Stimulated activated naive CD8-positive, alpha-beta T cell treated with anti-CD3 and anti-CD28 coated beads, Interleukin-15, amount 100 ng/mL, for 72 hours (primary cell): Measurements from ENCODE around the gene SLC34A1.
A peak's percentile ranks its signal among the peaks of the same experiment; 100 is the strongest.
"Not testable (repeated sequence)": the region's sequence is repeated elsewhere in the genome, so short reads cannot be mapped to it uniquely, and the experiment has no call there.

ENCODE experiments used
- ATAC-seq: fragments of 150-1000 bp; cut with Tn5 transposase; 2 replicates; pipeline ENCODE4 v1.10.0; 2021; ENCODE audit warnings: mild to moderate bottlenecking, moderate library complexity
- DNase-seq, 2 donors: peaks; one replicate each; pipeline ENCODE4 v3.0.0; 2021 to 2022
- H3K27ac Mint-ChIP-seq, 2 donors: one replicate each; pipeline ENCODE4 v1.8.0; 2022; ENCODE audit warnings: mild to moderate bottlenecking in 2 of 2, mixed read lengths in 2 of 2, moderate library complexity in 2 of 2
- H3K27me3 Mint-ChIP-seq: one replicate; pipeline ENCODE4 v1.8.0; 2022; ENCODE audit warnings: mixed read lengths
- H3K4me1 Mint-ChIP-seq: one replicate; pipeline ENCODE4 v1.8.0; 2022; ENCODE audit warnings: mild to moderate bottlenecking, mixed read lengths
- H3K4me3 Mint-ChIP-seq, 2 donors: one replicate each; pipeline ENCODE4 v1.8.0; 2022; ENCODE audit warnings: mild to moderate bottlenecking in 2 of 2, mixed read lengths in 2 of 2, moderate library complexity in 1 of 2
- H3K9me3 Mint-ChIP-seq, 2 donors: one replicate each; pipeline ENCODE4 v1.8.0; 2022; ENCODE audit warnings: mixed read lengths in 2 of 2

Gene SLC34A1, protein sequence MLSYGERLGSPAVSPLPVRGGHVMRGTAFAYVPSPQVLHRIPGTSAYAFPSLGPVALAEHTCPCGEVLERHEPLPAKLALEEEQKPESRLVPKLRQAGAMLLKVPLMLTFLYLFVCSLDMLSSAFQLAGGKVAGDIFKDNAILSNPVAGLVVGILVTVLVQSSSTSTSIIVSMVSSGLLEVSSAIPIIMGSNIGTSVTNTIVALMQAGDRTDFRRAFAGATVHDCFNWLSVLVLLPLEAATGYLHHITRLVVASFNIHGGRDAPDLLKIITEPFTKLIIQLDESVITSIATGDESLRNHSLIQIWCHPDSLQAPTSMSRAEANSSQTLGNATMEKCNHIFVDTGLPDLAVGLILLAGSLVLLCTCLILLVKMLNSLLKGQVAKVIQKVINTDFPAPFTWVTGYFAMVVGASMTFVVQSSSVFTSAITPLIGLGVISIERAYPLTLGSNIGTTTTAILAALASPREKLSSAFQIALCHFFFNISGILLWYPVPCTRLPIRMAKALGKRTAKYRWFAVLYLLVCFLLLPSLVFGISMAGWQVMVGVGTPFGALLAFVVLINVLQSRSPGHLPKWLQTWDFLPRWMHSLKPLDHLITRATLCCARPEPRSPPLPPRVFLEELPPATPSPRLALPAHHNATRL

DNA sequence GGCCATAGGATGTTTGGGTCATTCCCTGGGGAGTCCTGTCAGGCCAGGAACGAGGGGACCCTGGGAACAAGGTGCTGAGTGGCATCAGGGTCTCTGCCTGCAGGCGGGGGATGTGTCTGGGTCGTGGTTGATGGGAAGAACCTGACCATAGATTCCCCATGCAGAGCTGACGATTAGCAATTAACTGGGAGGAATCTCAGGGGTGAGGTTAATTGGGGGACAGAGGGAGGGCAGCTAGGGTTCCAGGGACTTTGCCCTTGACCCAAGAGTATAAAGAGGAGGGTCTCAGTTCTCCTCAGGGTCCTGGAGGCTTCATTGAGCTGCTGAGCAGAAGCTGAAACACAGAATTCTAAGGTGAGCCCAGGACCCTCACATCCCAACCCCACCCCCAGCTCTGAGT, at the start of gene SLC34A1:
TSS of gene SLC34A1 (plus strand) at position 301 of the 400 bp plus-strand sequence. CDS start 1,308 bp downstream, outside the sequence.
- H3K9me3 Mint-ChIP-seq, result no peaks in the 10 kb centered on the region
- no peak within 1 kb of the TSS for H3K4me3 Mint-ChIP-seq
- ATAC-seq (no peak), DNase-seq (no peak)
- peaks cover 69% of the 10 kb centered on the region for H3K4me1 Mint-ChIP-seq
- H3K27me3 Mint-ChIP-seq, result no peaks in the 10 kb centered on the region
- peak within 1 kb of the TSS; percentile 52 to 61 for H3K27ac Mint-ChIP-seq

DNA sequence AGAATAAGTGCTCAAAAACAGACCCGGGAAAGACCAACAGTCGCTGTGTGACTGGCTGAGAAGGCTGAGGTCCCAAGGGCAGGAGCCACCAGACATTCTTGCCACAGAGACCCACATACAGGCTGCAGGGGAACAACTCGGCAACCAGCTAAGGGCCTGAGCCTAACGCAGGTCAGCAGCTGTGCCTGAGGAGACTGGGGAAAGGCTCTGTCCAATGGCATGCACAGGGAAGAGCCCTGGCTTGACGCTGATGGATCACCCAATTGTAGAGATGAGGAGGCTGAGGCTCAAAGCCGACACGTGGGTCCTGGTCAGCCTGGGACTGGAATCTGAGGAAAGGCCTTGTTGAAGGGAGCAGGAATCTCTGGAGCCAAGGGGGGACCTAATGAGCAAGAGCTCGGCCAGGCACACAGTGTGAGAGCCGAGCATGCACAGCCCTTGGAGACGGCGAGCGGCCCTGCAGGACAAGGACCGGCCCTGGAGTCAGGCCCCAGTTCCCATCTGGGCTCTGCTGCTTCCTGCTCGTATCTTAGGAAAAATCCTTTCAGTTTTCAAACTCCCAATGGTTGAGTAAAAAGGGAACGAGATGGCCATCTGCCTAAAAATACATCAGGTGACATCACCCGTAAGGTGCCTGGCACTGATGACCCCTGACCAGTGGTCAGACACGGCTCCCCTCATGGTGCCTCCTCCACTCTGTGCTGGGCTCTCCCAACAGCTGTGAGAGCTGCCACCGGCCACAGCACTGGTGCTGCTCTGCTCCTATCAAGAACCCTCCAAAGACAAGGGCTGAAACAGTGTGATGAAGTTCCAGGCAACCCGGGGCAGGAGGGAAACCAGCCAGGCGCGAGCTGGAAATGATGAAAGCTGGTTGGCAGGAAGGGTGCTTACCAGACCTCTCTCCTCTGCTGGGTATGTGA, 49.2 kb upstream of the SLC34A1 start:
- no peaks in the 10 kb centered on the region for H3K9me3 Mint-ChIP-seq
- DNase-seq, result no peak
- no peak overlapping the region for H3K27ac Mint-ChIP-seq
- H3K4me1 Mint-ChIP-seq, result peaks cover 37% of the 10 kb centered on the region
- ATAC-seq, result no peak
- H3K27me3 Mint-ChIP-seq, result no peaks in the 10 kb centered on the region
- no peak overlapping the region for H3K4me3 Mint-ChIP-seq

DNA sequence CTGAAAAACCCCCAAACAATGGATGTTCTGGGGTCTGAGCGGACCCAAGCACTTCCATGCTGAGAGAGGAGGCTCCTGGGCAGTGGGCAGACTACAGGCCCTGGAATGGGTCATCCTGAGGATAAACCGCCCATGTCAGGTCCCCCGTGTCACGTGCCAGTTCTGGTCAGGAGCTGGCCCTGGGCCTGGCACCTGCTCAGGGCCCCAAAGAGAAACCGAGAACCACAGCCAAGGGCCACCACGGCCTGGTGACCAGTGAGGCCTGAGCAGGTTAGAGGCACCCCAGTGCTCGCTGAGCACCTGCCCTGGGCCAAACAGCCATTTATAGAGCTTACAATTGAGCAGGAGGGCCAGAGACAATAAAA, 48.6 kb upstream of the SLC34A1 start:
- H3K27ac Mint-ChIP-seq, result no peak overlapping the region
- peaks cover 40% of the 10 kb centered on the region for H3K4me1 Mint-ChIP-seq
- no peak for ATAC-seq
- H3K27me3 Mint-ChIP-seq, result no peaks in the 10 kb centered on the region
- DNase-seq, result no peak
- H3K4me3 Mint-ChIP-seq, result no peak overlapping the region
- no peaks in the 10 kb centered on the region for H3K9me3 Mint-ChIP-seq

DNA sequence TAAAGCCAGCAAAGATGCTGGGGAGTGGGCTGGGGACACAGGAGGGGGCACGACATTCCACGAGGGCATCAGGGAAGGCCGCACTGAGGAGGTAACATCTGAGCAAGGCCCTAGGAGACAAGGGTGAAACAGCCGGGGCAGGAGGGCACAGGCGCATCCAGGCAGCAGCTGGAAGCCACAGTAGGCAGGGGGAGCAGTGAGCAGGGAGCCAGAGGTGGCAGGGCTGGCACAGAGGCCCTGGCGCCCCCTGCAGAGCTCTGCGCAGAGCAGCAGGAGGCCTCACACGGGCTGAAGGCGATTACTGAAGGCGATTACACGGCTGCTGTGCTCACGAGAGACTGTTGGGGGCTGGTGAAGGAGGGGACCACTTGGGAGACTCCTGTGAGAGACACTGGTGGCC, 48.1 kb upstream of the SLC34A1 start:
- DNase-seq, result peak; percentile 35 to 56
- peak; percentile 89 for ATAC-seq
- Mint-ChIP-seq H3K27ac (no peak overlapping the region), H3K4me1 (peaks cover 38% of the 10 kb centered on the region), H3K4me3 (no peak overlapping the region), H3K9me3 (no peaks in the 10 kb centered on the region), H3K27me3 (no peaks in the 10 kb centered on the region)

DNA sequence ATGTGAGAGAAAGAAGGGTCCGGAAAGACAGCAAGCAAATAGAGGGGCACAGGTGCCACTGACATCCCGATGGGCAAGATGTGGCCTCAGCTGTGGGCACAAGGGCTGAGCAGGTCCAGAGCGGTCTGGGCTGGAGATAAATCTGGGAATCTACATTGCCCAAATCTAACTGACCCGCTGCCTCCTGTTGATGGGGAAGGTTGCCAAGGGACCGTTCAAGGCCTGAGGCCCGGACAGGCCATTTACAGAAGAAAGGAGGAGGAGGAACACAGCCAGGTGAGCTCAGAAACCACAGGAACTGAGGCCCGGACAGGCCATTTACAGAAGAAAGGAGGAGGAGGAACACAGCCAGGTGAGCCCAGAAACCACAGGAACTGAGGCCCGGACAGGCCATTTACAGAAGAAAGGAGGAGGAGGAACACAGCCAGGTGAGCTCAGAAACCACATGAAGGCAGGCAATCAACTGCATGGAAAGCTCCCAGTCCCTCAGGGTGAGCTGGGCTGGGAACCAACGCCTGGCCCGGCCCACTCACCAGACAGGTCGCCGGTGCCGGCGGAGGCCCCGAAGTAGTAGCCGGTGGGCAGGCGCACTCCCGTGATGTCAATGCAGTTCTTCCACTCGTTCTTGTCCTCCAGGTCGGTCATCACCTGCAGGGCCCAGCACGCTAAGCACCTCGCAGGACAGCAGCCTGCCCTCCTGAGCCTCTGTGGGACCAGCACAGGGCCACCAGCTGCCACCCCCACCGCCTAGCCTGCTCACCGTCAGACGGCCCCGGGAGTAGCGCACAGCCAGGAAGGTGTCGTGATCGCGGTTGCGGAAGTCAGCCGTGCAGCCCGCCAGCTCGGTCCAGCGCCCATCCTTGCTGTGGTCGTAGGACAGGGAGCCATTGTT, 47.4 kb upstream of the SLC34A1 start:
- ATAC-seq (no peak), DNase-seq (no peak)
- H3K27ac Mint-ChIP-seq, result peak overlapping the region in 1 of 2 donors; percentile 91

DNA sequence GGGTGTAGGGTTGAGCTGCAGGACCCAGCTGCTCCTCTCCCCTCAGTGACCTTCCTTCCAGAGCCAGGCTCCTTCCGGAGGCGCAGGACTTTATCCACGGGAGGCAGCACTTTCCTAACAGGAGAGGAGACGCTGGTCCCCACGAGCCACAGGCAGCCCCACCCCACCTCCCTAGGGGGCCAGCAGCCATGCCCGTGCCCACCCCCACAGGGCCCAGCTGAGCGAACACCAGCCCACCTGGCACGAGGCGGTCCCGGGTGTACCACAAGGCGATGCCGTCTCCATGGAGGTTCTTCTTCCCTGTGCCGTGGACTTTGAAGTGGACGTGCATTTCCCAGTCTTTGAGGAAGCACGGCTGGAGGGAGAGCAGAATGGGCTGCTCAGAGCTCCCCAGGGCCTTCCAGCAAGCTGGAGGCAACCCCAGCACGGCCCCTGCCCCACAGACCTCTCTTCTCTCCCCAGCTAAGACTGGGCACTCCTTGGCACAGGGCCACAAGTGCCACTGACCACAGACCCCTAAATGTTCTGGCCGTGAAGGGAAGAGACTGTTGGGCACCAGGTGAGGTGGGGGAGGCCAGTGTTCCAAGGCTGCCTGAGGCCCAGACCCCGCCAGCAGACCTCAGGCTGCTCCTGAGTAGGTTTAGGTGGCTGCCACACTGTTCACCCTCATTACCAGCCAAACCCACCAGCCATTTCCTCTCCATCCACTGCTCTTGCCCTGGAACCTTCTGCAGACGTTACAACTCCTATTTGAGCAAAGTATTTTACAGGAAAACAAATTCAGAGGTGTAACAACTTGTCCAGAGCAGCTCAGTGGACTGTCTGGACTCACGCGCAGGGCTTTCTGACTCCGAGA, 45.8 kb upstream of the SLC34A1 start:
- ATAC-seq (no peak), DNase-seq (no peak)
- H3K4me3 Mint-ChIP-seq, result no peak overlapping the region
- no peaks in the 10 kb centered on the region for H3K9me3 Mint-ChIP-seq
- H3K27ac Mint-ChIP-seq, result no peak overlapping the region
- peaks cover 32% of the 10 kb centered on the region for H3K4me1 Mint-ChIP-seq
- no peaks in the 10 kb centered on the region for H3K27me3 Mint-ChIP-seq

More for the DNA sequence above, 47.4 kb upstream of the SLC34A1 start:
- H3K4me3 Mint-ChIP-seq, result no peak overlapping the region
- no peaks in the 10 kb centered on the region for H3K27me3 Mint-ChIP-seq
- H3K9me3 Mint-ChIP-seq, result no peaks in the 10 kb centered on the region
- peaks cover 37% of the 10 kb centered on the region for H3K4me1 Mint-ChIP-seq

DNA sequence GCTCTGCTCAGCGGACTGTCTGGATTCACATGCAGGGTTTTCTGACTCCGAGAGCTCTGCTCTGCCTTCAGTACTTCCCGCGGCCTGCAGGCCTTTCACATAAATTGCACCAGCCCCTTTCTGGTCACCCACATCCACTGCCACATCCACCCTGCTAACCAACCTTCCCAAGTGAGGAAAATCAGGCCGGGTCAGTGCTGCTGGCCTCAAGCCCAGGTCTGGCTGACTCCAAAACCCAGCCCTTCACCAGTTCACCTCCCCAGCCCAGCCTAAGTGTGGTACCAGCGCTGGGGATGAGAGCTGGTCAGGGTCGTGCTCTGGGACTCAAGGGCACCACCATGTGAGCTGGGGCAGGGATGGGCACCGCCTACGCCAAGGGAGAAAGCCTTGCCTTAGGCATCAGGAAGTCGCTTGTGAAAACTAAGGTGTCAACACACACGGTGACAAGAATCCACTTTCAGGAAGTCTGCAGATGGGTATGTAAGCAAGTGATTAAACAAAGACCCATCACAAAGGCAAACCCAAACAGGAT, 45.1 kb upstream of the SLC34A1 start:
- no peak overlapping the region for H3K27ac Mint-ChIP-seq
- no peak for ATAC-seq
- no peaks in the 10 kb centered on the region for H3K9me3 Mint-ChIP-seq
- no peaks in the 10 kb centered on the region for H3K27me3 Mint-ChIP-seq
- H3K4me1 Mint-ChIP-seq, result peaks cover 35% of the 10 kb centered on the region
- H3K4me3 Mint-ChIP-seq, result no peak overlapping the region
- DNase-seq, result no peak

DNA sequence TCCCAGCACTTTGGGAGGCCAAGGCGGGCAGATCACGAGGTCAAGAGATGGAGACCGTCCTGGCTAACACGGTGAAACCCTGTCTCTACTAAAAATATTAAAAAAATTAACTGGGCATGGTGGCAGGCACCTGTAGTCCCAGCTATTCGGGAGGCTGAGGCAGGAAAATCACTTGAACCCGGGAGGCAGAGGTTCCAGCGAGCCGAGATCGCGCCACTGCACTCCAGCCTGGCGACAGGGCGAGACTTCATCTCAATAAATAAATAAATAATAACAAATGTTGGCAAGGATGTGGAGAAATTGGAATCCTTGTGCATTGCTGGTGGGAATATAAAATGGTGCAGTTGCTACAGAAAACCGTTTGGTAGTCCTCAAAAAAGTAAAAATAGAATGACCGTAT, 41.2 kb upstream of the SLC34A1 start:
- H3K4me1 Mint-ChIP-seq, result peaks cover 42% of the 10 kb centered on the region
- not testable (repeated sequence) for H3K27me3 Mint-ChIP-seq, H3K27ac Mint-ChIP-seq, DNase-seq, ATAC-seq, H3K4me3 Mint-ChIP-seq, H3K9me3 Mint-ChIP-seq

DNA sequence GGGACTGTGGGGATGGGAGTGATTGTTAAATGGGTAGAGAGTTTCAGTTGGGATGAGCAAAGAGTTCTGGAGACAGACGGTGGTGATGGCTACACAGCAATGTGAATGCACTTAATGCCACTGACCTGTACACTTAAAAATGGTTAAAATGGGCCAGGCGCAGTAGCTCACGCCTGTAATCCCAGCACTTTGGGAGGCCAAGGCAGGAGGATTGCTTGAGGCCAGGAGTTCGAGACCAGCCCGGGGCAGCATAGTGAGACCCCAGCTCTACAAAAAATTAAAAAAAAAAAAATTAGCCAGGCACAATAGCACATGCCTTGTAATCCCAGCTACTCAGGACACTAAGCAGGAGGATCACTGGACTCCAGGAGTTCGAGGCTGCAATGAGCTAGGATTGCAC, 40.5 kb upstream of the SLC34A1 start:
- Mint-ChIP-seq H3K9me3 (no peaks in the 10 kb centered on the region), H3K4me1 (peaks cover 47% of the 10 kb centered on the region), H3K27me3 (no peaks in the 10 kb centered on the region), H3K27ac (peak overlapping the region in 1 of 2 donors; percentile 28), H3K4me3 (no peak overlapping the region)
- DNase-seq (no peak), ATAC-seq (no peak)

DNA sequence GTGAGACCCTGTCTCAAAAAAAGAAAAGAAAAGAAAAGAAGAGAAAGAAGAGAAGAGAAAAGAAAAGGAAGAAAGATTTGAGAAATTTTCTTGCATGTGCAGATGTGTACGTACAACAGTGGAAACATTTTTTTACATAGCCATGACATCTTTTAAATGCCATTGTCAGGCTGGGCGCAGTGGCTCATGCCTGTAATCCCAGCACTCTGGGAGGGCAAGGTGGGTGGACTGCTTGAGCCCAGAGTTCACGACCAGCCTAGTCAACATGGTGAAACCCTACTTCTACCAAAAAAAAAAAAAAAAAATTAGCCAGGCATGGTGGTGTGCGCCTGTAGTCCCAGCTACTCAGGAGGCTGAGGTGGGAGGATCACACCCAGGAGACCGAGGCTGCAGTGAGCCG, 39.3 kb upstream of the SLC34A1 start:
- H3K4me1 Mint-ChIP-seq, result peaks cover 51% of the 10 kb centered on the region
- no peaks in the 10 kb centered on the region for H3K27me3 Mint-ChIP-seq
- ATAC-seq, result no peak
- DNase-seq, result no peak
- H3K9me3 Mint-ChIP-seq, result no peaks in the 10 kb centered on the region
- H3K4me3 Mint-ChIP-seq, result no peak overlapping the region
- H3K27ac Mint-ChIP-seq, result no peak overlapping the region

DNA sequence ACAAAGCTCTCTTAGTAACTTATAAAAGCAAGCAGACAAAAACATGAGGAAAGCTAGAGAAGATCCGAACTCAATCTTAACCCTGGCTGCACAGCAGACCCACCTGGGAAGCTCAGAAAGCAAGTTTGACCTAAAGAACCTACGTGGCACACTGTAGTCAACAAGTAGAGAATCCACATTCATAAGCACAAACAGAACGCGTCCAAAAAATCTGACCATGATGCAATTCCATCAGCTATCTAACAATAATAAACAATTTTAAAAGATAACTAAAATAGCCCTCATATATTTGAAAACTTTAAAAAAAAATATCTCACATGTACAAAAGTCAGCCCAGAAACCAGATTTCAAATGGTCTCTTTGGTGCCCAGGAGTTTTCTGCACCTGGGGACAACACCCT, 37.4 kb upstream of the SLC34A1 start:
- Mint-ChIP-seq H3K4me1 (peaks cover 49% of the 10 kb centered on the region), H3K27me3 (no peaks in the 10 kb centered on the region), H3K4me3 (no peak overlapping the region), H3K27ac (no peak overlapping the region), H3K9me3 (no peaks in the 10 kb centered on the region)
- no peak for DNase-seq
- no peak for ATAC-seq

DNA sequence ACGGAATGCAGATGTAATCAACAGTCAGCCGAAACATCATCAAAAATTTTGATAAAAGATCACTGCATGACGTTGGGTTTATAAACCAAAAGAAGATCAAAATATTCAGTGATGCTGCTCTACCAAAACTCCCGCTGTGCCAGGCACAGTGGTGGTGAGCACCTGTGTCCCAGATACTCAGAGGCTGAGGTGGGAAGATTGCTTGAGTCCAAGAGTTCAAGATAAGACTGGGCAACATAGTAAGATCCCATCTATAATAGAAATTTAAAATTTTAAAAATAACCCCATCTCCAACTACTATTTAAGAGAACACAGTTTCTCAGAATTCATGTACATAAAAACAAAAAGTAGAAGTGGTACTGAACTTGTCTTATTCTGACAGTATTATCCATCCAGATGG, 36.5 kb upstream of the SLC34A1 start:
- peaks cover 53% of the 10 kb centered on the region for H3K4me1 Mint-ChIP-seq
- DNase-seq (no peak), ATAC-seq (no peak)
- no peaks in the 10 kb centered on the region for H3K27me3 Mint-ChIP-seq
- no peaks in the 10 kb centered on the region for H3K9me3 Mint-ChIP-seq
- no peak overlapping the region for H3K27ac Mint-ChIP-seq
- no peak overlapping the region for H3K4me3 Mint-ChIP-seq

DNA sequence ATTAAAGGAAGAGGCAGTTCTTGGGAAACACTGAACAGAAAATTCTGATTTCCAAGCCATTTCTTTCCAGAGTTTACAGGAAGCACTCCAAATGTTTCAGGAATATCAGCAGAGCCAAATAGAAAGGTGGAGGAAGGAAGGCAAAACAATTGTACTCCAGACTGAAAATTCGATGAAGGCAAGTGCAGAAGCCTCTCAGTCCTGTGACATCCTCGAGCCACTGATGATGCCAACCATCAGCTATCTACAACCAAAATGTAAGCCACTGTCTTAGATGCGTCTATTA, 34.9 kb upstream of the SLC34A1 start:
- H3K4me3 Mint-ChIP-seq, result peak overlapping the region; percentile 46 to 97
- H3K27me3 Mint-ChIP-seq, result no peaks in the 10 kb centered on the region
- ATAC-seq, result no peak
- no peak for DNase-seq
- peaks cover 0 to under 1% of the 10 kb centered on the region in 2 donors for H3K9me3 Mint-ChIP-seq
- peaks cover 49% of the 10 kb centered on the region for H3K4me1 Mint-ChIP-seq
- peak overlapping the region in 1 of 2 donors; percentile 4 for H3K27ac Mint-ChIP-seq

DNA sequence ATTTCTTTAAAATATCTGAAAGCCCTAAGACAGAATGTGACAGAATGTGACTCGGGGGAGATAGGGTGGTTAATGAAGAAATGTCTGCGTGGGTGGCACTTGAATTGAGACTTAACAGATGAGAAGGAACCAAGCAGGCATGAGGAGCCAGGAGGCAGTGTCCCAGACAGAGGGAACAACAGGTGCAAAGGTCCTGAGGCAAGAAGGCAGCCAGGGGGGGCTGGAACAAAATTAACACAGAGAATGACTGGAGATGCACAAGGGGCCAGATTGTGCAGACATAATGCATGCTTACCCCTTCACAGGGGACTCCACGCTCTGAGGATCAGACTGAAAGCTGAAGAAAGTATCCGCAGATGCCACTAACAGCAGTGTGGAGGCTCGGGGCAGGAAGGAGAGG, 34.5 kb upstream of the SLC34A1 start:
- no peak for DNase-seq
- Mint-ChIP-seq H3K4me1 (peaks cover 54% of the 10 kb centered on the region), H3K9me3 (peaks cover 2 to 5% of the 10 kb centered on the region in 2 donors), H3K27ac (peak overlapping the region; percentile 85 to 89), H3K27me3 (no peaks in the 10 kb centered on the region), H3K4me3 (peak overlapping the region; percentile 97 to 99)
- no peak for ATAC-seq
